Stimulated activated naive CD4-positive, alpha-beta T cell (primary cell): ENCODE measurements around the gene POF1B.
A peak's percentile ranks its signal among the peaks of the same experiment; 100 is the strongest.
"Not testable (repeated sequence)": the region's sequence is repeated elsewhere in the genome, so short reads cannot be mapped to it uniquely, and the experiment has no call there.

ENCODE experiments used
- DNase-seq, 6 experiments: peaks; one replicate each; lab custom pipeline; 2025; lab: John Stamatoyannopoulos, UW

Gene POF1B

GRCh38 chrX:85379174-85379907 lies at the start of gene POF1B:
Gene POF1B (minus strand): TSS chrX:85379665. CDS start chrX:85379454, 211 bp downstream.
- DNase-seq, result no peak

GRCh38 chrX:85429066-85429465 lies 49.6 kb upstream of the POF1B start:
- no peak for DNase-seq

GRCh38 chrX:85419293-85419692 lies 39.8 kb upstream of the POF1B start:
- no peak for DNase-seq

- no peak for DNase-seq
Measured at GRCh38 chrX:85391878-85392238, 12.4 kb upstream of the POF1B start.

GRCh38 chrX:85391185-85391877 lies 11.9 kb upstream of the POF1B start:
- DNase-seq, result no peak

- DNase-seq, result no peak
Measured at GRCh38 chrX:85381602-85382001, 2.1 kb upstream of the POF1B start.

- DNase-seq, result no peak
Measured at GRCh38 chrX:85378461-85378860, 1.0 kb downstream of the POF1B start.

GRCh38 chrX:85375333-85375738 lies 4.1 kb downstream of the POF1B start:
- no peak for DNase-seq

GRCh38 chrX:85365370-85365995 lies 14.0 kb downstream of the POF1B start:
- DNase-seq, result no peak

GRCh38 chrX:85359051-85359450 lies 20.4 kb downstream of the POF1B start:
- DNase-seq, result no peak

GRCh38 chrX:85345523-85345922 lies 33.9 kb downstream of the POF1B start:
- no peak for DNase-seq

- DNase-seq, result no peak
Measured at GRCh38 chrX:85327060-85327333, 52.5 kb downstream of the POF1B start.

- no peak for DNase-seq
Measured at GRCh38 chrX:85326234-85327059, 53.0 kb downstream of the POF1B start.

GRCh38 chrX:85311348-85311747 lies 68.1 kb downstream of the POF1B start:
- DNase-seq, result not testable (repeated sequence)

GRCh38 chrX:85309717-85310116 lies 69.7 kb downstream of the POF1B start:
- DNase-seq, result no peak

GRCh38 chrX:85303544-85303943 lies 75.9 kb downstream of the POF1B start:
- no peak for DNase-seq

- no peak for DNase-seq
Measured at GRCh38 chrX:85288992-85289723, 90.3 kb downstream of the POF1B start.

GRCh38 chrX:85285286-85285685 lies 94.2 kb downstream of the POF1B start:
- DNase-seq, result not testable (repeated sequence)

- peak in 2 of 6 experiments; percentile 8 to 29 for DNase-seq
Measured at GRCh38 chrX:85244450-85245211, 134.8 kb downstream of the POF1B start.

GRCh38 chrX:85243761-85244449 lies 135.6 kb downstream of the POF1B start, which contains the start of the genes SATL1 and ZNF711:
Gene SATL1 (minus strand): TSS chrX:85243779. CDS start chrX:85108968, 134,811 bp downstream.
Gene ZNF711 (plus strand): TSS chrX:85243991. CDS start chrX:85247573, 3,582 bp downstream.
- peak in 4 of 6 experiments; percentile 1 to 41 (median 26) for DNase-seq
